Measurements from ENCODE around the gene AFM.

AFM gene

DNA sequence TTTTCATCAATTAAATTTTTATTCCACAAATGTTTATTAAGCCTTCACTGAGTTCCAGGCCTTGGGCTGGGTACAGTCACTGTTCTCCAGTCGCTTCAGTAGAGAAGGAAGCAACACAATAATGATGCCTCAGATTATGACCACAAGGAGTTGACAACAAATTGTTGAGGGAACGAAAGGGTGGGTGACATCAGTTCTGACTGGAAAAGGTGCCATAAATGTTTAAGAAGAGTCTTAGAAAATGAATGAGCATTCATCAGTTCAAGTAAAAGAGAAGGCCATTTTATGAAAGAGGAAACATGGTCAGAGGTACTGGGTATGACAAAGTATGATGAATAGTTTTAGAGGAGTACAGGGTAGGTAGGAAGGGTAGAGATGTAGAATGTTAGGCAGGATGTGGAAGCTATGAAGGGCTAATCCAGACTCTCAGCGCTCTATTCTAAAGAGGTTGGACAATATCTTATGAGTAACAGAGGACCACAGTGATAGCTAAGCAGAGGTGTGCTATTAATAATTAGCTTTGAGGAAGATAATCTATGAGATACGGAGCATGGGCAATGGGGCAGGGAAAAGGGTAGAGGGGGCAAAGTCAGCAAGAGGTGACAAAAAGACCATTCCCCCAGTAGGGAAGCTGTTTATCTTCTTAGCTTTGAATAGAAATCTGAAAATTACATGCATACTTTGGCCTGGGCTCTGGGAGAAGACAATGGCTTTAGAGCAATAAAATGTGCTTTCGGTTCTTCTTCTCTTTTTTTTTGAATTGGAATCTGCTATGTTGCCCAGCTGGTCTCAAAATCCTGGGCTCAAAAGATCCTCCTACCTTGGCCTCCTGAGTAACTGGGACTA, 25.1 kb upstream of the AFM start:
- Histone ChIP-seq H3K9me3 (ENCODE audit: control extremely low read depth in 1 of 5, control insufficient read depth in 4 of 5, insufficient read depth in 2 of 5, low read depth in 1 of 5, low read length in 4 of 5) (no peaks in the 10 kb centered on the region), H3K4me3 (ENCODE audit: control insufficient read depth in 1 of 7, extremely low read depth in 1 of 7, insufficient read depth in 4 of 7, low read depth in 2 of 7, low read length in 6 of 7) (no peak overlapping the region), H3K27me3 (replicated peaks in 2 of 5; ENCODE audit: control insufficient read depth in 4 of 5, insufficient read depth in 5 of 5, low read length in 4 of 5) (no peaks in the 10 kb centered on the region), H3K4me1 (ENCODE audit: control extremely low read depth in 1 of 4, control insufficient read depth in 4 of 4, insufficient read depth in 4 of 4, low read length in 3 of 4) (no peaks in the 10 kb centered on the region), H3K27ac (ENCODE audit: insufficient read depth in 1 of 2, low read depth in 1 of 2, low read length in 2 of 2, poor library complexity in 1 of 2, severe bottlenecking in 2 of 2) (no peak overlapping the region), H3K36me3 (ENCODE audit: control insufficient read depth in 4 of 4, insufficient read depth in 4 of 4, low read length in 3 of 4) (no peaks in the 10 kb centered on the region)
- DNase-seq = no peak
- CTCF ChIA-PET = interaction anchor here (1.1 to 4.3 kb wide), 2 partner anchors 10 to 21 kb away, joined by 3 to 13 read pairs; no protein-coding TSS in a partner anchor
- POLR2A ChIA-PET = no interaction called here
- 92% methylated on average over 2 of the region's 5 CpGs for WGBS (ENCODE audit: insufficient coverage)

DNA sequence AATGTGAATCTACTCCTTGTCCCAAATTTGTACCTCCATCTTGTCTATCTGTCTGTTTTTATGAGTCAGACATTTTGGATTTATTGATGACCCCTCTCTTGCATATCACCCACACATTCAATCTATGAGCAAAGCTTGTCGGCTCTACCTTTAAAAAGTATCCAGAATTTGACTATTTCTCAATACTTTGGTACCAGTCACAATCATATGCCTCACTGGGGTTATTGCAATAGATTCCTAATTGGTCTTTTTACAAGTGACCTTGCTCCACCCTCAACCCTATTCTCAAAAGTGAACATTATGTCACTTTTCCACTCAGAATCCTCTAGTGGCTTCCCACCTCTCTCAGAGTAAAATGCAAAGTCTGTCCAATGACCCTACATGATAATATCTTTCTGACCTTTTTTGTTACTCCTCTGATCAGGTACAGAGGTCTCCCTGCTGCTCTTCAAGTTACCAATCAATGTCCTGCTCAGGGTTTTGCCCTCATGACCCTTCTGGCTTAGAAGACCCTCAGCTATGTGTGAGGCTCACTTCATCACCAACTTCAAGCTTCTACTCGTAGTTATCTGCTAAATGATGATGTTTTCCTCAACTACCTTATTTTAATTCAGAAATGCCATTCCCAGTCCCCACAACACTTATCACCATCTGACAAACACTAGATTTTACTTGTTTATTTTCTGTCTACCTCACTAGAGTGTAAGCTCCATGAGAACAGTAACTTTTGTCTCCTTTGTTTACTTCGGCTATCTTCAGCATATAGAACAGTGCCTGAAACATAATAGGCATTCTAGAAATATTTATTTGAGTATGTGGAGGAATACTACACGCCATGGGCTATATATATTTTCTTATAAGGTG, 23.1 kb upstream of the AFM start:
- WGBS (ENCODE audit: insufficient coverage) = 85% methylated on average over 3 of the region's 4 CpGs
- Histone ChIP-seq H3K4me1 (ENCODE audit: control extremely low read depth in 1 of 4, control insufficient read depth in 4 of 4, insufficient read depth in 4 of 4, low read length in 3 of 4) (no peaks in the 10 kb centered on the region), H3K36me3 (ENCODE audit: control insufficient read depth in 4 of 4, insufficient read depth in 4 of 4, low read length in 3 of 4) (no peaks in the 10 kb centered on the region), H3K27me3 (replicated peaks in 2 of 5; ENCODE audit: control insufficient read depth in 4 of 5, insufficient read depth in 5 of 5, low read length in 4 of 5) (no peaks in the 10 kb centered on the region), H3K4me3 (ENCODE audit: control insufficient read depth in 1 of 7, extremely low read depth in 1 of 7, insufficient read depth in 4 of 7, low read depth in 2 of 7, low read length in 6 of 7) (no peak overlapping the region), H3K27ac (ENCODE audit: insufficient read depth in 1 of 2, low read depth in 1 of 2, low read length in 2 of 2, poor library complexity in 1 of 2, severe bottlenecking in 2 of 2) (no peak overlapping the region), H3K9me3 (ENCODE audit: control extremely low read depth in 1 of 5, control insufficient read depth in 4 of 5, insufficient read depth in 2 of 5, low read depth in 1 of 5, low read length in 4 of 5) (no peaks in the 10 kb centered on the region)
- POLR2A ChIA-PET = no interaction called here
- CTCF ChIA-PET = interaction anchor here (4.3 kb wide), 1 partner anchor 12 kb away, joined by 13 read pairs; no protein-coding TSS in a partner anchor
- no peak for DNase-seq

DNA sequence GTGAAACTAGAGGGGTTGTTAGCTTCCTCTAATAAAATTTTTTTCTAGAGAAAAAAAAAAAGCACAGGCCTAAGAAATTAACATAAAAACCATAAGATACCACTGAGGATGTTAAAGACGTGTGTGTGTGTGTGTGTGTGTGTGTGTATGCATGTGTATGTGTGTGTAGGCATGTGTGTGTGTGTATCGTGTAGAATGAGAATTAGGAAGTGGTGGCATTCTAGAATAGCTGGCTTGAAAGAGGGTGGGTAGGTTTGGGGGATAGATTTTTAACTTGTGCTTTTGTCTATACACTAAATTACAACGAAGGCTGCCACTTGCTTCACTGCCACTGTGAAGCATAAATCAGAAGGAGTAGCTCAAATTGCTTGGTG, 22.5 kb upstream of the AFM start:
- ChIA-PET CTCF (interaction anchor here (4.3 kb wide), 1 partner anchor 13 kb away, joined by 13 read pairs; no protein-coding TSS in a partner anchor), POLR2A (no interaction called here)
- Histone ChIP-seq H3K9me3 (ENCODE audit: control extremely low read depth in 1 of 5, control insufficient read depth in 4 of 5, insufficient read depth in 2 of 5, low read depth in 1 of 5, low read length in 4 of 5) (no peaks in the 10 kb centered on the region), H3K27ac (ENCODE audit: insufficient read depth in 1 of 2, low read depth in 1 of 2, low read length in 2 of 2, poor library complexity in 1 of 2, severe bottlenecking in 2 of 2) (no peak overlapping the region), H3K4me3 (ENCODE audit: control insufficient read depth in 1 of 7, extremely low read depth in 1 of 7, insufficient read depth in 4 of 7, low read depth in 2 of 7, low read length in 6 of 7) (no peak overlapping the region), H3K27me3 (replicated peaks in 2 of 5; ENCODE audit: control insufficient read depth in 4 of 5, insufficient read depth in 5 of 5, low read length in 4 of 5) (no peaks in the 10 kb centered on the region), H3K36me3 (ENCODE audit: control insufficient read depth in 4 of 4, insufficient read depth in 4 of 4, low read length in 3 of 4) (no peaks in the 10 kb centered on the region), H3K4me1 (ENCODE audit: control extremely low read depth in 1 of 4, control insufficient read depth in 4 of 4, insufficient read depth in 4 of 4, low read length in 3 of 4) (no peaks in the 10 kb centered on the region)
- WGBS (ENCODE audit: insufficient coverage) = 67% methylated on average over 1 of the region's 3 CpGs
- no peak for DNase-seq

DNA sequence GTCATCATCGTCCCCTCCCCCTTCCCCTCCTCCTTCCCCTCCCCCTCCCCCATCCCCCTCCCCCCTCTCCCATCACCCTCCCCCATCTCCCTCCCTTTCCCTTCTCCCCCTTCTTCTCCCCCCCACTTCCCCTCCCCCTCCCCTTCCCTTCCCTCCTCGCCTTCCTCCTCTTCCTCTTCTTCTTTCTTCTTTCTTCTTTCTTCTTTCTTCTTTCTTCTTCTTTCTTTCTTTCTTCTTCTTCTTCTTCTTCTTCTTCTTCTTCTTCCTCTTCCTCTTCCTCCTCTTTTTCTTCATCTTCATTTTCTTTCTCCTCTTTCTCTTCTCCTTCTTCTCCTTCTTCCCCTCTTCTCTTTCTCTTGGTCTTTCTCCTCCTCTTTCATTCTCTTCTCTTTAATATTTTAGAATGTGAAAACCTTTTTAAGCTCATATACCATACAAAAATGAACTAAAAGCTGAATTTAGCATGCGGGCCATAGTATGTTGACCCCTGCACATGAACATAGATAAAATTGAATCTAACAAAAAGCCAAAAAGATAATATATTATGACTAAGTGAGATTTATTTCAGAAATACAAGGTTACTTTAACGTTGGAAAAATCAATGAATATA, 20.5 kb upstream of the AFM start:
- Histone ChIP-seq H3K4me3 (ENCODE audit: control insufficient read depth in 1 of 7, extremely low read depth in 1 of 7, insufficient read depth in 4 of 7, low read depth in 2 of 7, low read length in 6 of 7) (no peak overlapping the region), H3K27ac (ENCODE audit: insufficient read depth in 1 of 2, low read depth in 1 of 2, low read length in 2 of 2, poor library complexity in 1 of 2, severe bottlenecking in 2 of 2) (no peak overlapping the region), H3K27me3 (replicated peaks in 2 of 5; ENCODE audit: control insufficient read depth in 4 of 5, insufficient read depth in 5 of 5, low read length in 4 of 5) (no peaks in the 10 kb centered on the region), H3K4me1 (ENCODE audit: control extremely low read depth in 1 of 4, control insufficient read depth in 4 of 4, insufficient read depth in 4 of 4, low read length in 3 of 4) (no peaks in the 10 kb centered on the region), H3K36me3 (ENCODE audit: control insufficient read depth in 4 of 4, insufficient read depth in 4 of 4, low read length in 3 of 4) (no peaks in the 10 kb centered on the region), H3K9me3 (ENCODE audit: control extremely low read depth in 1 of 5, control insufficient read depth in 4 of 5, insufficient read depth in 2 of 5, low read depth in 1 of 5, low read length in 4 of 5) (no peaks in the 10 kb centered on the region)
- ChIA-PET CTCF (no interaction called here), POLR2A (no interaction called here)
- no peak for DNase-seq
- WGBS (ENCODE audit: insufficient coverage) = 83% methylated on average over 1 of the region's 4 CpGs

DNA sequence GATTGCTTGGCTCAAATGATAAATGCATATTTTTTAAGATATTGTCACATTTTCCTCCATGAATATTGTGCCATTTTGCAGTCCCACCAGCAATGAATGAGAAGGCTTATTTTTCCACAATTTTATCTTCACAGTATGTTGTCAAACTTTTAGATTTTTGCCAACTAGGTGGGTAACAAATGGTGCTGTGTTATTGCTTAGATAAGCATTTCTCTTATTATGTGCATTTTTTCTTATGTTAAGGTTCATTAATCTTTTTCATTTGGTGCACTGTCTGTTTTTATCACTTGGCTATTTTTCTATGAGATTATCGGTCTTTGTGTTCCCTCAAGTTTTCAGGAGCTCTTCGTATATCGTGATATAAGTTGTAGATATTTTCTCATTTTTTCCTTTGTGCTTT, 13.4 kb upstream of the AFM start:
- WGBS (ENCODE audit: insufficient coverage) = no CpG with 5 or more reads among the region's 3 CpGs
- ChIA-PET POLR2A (no interaction called here), CTCF (no interaction called here)

DNA sequence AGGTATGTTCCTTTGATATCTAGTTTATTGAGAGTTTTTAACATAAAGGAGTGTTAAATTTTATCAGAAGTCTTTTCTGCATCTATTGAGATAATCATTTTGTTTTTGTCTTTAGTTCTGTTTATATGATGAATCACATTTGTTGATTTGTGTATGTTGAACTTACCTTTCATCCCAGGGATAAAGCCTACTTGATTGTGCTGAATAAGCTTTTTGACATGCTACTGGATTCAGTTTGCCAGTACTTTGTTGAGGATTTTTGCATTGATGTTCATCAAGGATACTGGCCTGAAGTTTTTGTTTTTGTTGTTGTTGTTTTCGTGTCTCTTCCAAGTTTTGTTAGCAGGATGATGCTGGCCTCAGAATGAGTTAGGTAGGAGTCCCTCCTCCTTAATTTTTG, 10.8 kb upstream of the AFM start:
- no peaks in the 10 kb centered on the region for H3K36me3 ChIP-seq (ENCODE audit: control insufficient read depth in 4 of 4, insufficient read depth in 4 of 4, low read length in 3 of 4)
- H3K4me1 ChIP-seq (ENCODE audit: control extremely low read depth in 1 of 4, control insufficient read depth in 4 of 4, insufficient read depth in 4 of 4, low read length in 3 of 4) = no peaks in the 10 kb centered on the region
- POLR2A ChIA-PET = no interaction called here
- 100% methylated on average over 1 of the region's 1 CpG for WGBS (ENCODE audit: insufficient coverage)
- DNase-seq = no peak
- CTCF ChIA-PET = no interaction called here
- peaks cover 0 to 17% (median 8%) of the 10 kb centered on the region in 5 experiments for H3K9me3 ChIP-seq (ENCODE audit: control extremely low read depth in 1 of 5, control insufficient read depth in 4 of 5, insufficient read depth in 2 of 5, low read depth in 1 of 5, low read length in 4 of 5)
- no peak overlapping the region for H3K4me3 ChIP-seq (ENCODE audit: control insufficient read depth in 1 of 7, extremely low read depth in 1 of 7, insufficient read depth in 4 of 7, low read depth in 2 of 7, low read length in 6 of 7)
- no peak overlapping the region for H3K27ac ChIP-seq (ENCODE audit: insufficient read depth in 1 of 2, low read depth in 1 of 2, low read length in 2 of 2, poor library complexity in 1 of 2, severe bottlenecking in 2 of 2)
- no peaks in the 10 kb centered on the region for H3K27me3 ChIP-seq (replicated peaks in 2 of 5; ENCODE audit: control insufficient read depth in 4 of 5, insufficient read depth in 5 of 5, low read length in 4 of 5)

More for the DNA sequence above, 13.4 kb upstream of the AFM start:
- peaks cover 0 to 5% (median 2%) of the 10 kb centered on the region in 5 experiments for H3K9me3 ChIP-seq (ENCODE audit: control extremely low read depth in 1 of 5, control insufficient read depth in 4 of 5, insufficient read depth in 2 of 5, low read depth in 1 of 5, low read length in 4 of 5)
- DNase-seq = no peak
- H3K4me1 ChIP-seq (ENCODE audit: control extremely low read depth in 1 of 4, control insufficient read depth in 4 of 4, insufficient read depth in 4 of 4, low read length in 3 of 4) = no peaks in the 10 kb centered on the region
- no peak overlapping the region for H3K4me3 ChIP-seq (ENCODE audit: control insufficient read depth in 1 of 7, extremely low read depth in 1 of 7, insufficient read depth in 4 of 7, low read depth in 2 of 7, low read length in 6 of 7)
- no peak overlapping the region for H3K27ac ChIP-seq (ENCODE audit: insufficient read depth in 1 of 2, low read depth in 1 of 2, low read length in 2 of 2, poor library complexity in 1 of 2, severe bottlenecking in 2 of 2)
- H3K27me3 ChIP-seq (replicated peaks in 2 of 5; ENCODE audit: control insufficient read depth in 4 of 5, insufficient read depth in 5 of 5, low read length in 4 of 5) = no peaks in the 10 kb centered on the region
- H3K36me3 ChIP-seq (ENCODE audit: control insufficient read depth in 4 of 4, insufficient read depth in 4 of 4, low read length in 3 of 4) = no peaks in the 10 kb centered on the region

DNA sequence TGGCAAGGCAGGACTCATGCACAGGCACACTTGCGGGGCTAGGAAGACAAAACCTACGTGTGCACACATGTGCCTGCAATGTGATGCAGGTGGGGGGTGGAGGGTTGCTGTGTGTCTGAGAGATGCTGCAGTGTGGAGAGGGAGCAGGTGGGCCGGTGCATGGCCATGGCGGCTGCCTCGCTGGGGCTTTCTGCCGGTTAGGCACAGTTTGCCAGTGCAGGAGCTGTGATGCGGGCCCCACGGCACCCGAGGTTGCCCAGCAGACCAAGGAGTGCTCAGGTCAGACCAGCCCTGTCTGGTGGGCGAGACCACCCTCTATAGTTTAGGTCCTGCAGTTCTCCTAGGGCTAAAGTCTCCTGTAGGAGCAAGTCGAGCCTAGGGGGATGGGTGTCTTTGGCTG, 4.4 kb upstream of the AFM start:
- H3K36me3 ChIP-seq (ENCODE audit: control insufficient read depth in 4 of 4, insufficient read depth in 4 of 4, low read length in 3 of 4) = no peaks in the 10 kb centered on the region
- CTCF ChIA-PET = no interaction called here
- H3K4me3 ChIP-seq (ENCODE audit: control insufficient read depth in 1 of 7, extremely low read depth in 1 of 7, insufficient read depth in 4 of 7, low read depth in 2 of 7, low read length in 6 of 7) = no peak overlapping the region
- WGBS (ENCODE audit: insufficient coverage) = 99% methylated on average over 8 of the region's 11 CpGs
- POLR2A ChIA-PET = no interaction called here
- DNase-seq = no peak
- H3K27ac ChIP-seq (ENCODE audit: insufficient read depth in 1 of 2, low read depth in 1 of 2, low read length in 2 of 2, poor library complexity in 1 of 2, severe bottlenecking in 2 of 2) = no peak overlapping the region
- no peaks in the 10 kb centered on the region for H3K4me1 ChIP-seq (ENCODE audit: control extremely low read depth in 1 of 4, control insufficient read depth in 4 of 4, insufficient read depth in 4 of 4, low read length in 3 of 4)
- peaks cover 0 to 17% (median 8%) of the 10 kb centered on the region in 5 experiments for H3K9me3 ChIP-seq (ENCODE audit: control extremely low read depth in 1 of 5, control insufficient read depth in 4 of 5, insufficient read depth in 2 of 5, low read depth in 1 of 5, low read length in 4 of 5)
- H3K27me3 ChIP-seq (replicated peaks in 2 of 5; ENCODE audit: control insufficient read depth in 4 of 5, insufficient read depth in 5 of 5, low read length in 4 of 5) = no peaks in the 10 kb centered on the region
